ENCODE results near the gene WNT3.

The WNT3 gene

DNA sequence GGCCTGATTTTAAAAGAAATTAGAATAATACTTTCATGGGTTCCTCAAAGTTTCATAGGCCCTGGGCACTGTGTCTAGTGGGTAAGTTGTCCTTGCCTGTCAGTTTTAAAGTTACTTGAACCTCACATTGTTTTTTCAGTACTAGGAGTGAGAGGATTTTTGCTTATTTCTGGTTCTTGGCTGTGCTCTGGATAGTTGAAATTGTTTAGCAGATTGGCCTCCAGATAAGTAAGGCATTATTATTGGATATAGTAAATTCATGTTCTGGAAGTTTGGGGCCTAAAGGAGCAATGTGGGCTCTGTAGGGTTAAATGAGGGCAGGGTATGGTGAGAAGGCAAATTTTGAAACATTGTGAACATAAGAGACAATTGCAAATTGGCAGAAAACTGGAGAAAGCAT lies 78.5 kb downstream of the WNT3 start:
- no peak for DNase-seq (ENCODE audit: low read depth in 2 of 2, low spot score in 1 of 2)

DNA sequence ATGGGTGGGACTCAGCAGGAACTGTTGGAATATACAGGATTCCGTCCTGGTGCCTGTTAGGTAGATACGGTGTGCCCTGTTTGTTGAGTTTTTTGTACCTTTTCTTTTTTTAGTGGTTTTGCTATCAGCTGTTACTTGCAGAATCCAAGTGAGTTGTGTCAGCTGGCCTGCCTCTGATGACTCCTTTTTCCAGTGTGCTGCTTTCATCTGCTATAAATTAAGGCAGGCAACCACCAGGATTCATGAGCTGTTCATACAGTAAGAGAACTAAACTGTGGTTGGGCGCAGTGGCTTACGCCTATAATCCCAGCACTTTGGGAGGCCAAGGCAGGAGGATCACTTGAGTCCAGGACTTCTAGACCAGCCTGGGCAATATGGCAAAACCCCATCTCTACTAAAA lies 79.9 kb downstream of the WNT3 start:
- DNase-seq (ENCODE audit: low read depth in 2 of 2, low spot score in 1 of 2): no peak

DNA sequence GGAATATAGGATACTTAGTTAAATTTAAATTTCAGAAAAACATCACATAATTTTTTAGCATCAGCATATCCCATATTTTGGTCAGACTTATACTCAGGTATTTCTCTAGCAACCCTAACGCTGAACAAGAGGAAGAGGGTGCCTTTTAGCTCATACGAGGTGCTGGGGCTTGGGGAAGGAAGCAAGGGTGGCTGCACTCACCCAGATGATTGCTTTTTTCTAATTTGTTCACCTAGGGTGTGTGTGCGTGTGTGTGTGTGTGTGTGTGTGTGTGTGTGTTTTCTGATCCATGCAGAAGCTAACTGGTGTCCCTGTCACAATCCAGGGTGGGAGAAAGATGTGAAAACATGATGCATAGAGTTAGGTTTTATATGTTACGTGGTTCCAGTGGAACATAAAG lies 81.2 kb downstream of the WNT3 start:
- no peak for DNase-seq (ENCODE audit: low read depth in 2 of 2, low spot score in 1 of 2)

DNA sequence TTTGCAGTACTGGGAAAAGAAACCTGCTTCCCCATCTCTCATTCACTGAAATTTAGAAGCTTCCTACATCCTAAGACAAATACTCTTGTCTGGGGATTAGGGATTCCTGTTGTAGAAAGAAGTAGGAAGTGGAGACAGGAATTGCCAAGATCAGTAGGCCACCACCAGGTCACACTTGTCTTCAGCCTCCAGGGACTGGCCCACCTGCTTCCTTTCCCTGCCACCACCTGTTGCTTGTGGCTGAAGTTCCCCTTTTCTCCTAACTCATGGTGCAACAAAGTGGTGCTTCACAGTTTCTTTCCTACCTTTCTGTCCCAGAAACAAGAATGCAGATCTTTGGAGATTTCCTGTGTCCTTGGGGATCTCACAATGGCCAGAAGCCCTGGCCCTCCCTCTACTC lies 82.4 kb downstream of the WNT3 start:
- DNase-seq (ENCODE audit: low read depth in 2 of 2, low spot score in 1 of 2): no peak

DNA sequence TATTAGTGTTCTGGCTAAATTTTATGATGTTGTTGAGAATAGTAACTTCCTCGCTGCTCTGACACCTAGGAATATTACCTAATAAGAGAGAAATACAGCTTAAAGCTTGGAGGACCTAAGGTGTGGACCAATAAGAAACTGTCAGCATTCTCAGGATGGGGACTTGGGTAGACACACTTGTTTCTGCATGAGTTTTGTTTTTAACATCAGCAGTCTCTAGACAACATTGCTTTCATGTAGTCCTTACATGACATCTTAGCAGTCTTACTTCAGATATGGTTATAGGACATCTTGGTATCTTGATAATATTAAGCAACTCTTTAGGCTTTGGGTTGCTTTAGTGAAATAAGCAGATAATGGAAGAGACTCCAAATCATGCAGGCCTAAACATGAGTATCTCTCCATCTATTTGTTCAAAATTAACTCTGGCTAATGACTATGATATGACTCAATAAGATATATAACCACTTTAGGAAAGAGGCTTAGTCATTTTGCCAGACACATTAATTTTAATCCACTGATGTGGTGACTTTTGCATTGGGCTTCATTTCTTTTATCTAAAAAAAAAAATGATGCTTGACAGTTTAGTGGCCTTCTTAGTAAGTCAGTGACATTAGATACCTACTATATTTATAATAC lies 84.5 kb downstream of the WNT3 start:
- no peak for DNase-seq (ENCODE audit: low read depth in 2 of 2, low spot score in 1 of 2)

DNA sequence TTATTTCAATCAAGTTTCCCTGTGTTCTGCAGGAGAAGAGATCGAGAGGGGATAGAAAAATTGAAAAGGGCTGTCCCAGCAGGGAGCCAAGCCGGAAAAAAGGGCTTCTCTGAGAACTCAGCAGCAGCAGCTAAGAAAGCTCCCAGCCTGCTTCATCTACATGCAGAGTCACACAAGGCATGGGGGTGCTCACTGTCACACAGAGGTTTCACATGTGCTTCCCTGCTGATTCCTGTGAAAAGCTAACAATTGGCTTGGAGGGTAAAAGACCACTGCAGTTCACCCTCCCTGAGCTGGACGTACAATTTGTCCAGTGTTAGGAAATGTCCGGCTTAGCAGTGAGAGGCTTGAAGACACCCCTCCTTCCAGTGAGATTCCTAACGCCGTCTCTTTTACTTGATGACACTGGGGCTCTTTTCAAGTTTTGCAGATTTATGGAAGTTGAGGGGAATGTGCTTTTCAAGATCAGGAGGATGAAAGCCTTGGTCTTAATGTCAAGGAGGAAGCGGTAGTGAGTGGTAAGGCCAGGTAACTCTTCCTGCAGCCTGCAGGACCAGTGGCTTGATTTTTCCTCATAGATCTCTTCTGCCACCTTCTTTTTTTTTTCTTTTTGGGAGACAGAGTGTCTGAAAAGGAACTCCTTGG lies 85.6 kb downstream of the WNT3 start:
- DNase-seq (ENCODE audit: low read depth in 2 of 2, low spot score in 1 of 2): no peak

DNA sequence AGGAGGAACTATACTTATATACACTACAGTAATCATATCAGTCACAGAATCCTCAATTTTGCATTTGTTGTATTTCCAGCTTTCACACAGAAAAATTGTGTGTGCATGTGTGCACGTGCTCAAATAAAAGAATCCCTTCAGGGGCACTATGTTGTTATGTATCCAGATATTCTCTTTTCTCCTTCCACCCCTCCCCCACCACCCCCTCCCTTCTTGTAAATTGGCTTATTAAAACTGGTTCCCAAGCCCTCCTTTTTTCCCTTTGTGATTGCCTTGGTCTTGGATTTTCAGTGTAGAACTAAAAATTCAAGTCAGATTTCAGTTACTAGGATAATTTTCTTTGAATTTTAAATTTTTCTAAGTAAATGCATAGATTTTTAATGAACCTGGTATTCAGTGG lies 86.3 kb downstream of the WNT3 start:
- DNase-seq (ENCODE audit: low read depth in 2 of 2, low spot score in 1 of 2): no peak

DNA sequence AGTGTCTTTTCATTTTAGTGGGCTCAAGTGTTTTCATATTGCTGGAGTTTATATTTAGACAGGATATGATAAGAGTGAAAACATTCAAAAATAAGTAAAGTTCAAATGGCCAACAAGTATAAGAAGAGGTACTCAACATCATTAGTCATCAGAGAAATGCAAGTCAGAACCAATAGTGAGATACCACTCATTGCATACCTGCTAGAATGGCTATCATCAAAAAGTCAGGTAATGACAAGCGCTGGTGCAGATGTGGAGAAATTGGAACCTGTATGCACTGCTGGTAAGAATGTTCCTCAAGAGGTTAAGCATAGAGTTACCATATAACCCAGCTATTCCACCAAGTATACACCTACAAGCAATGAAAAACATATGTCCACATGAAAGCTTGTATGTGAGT lies 87.8 kb downstream of the WNT3 start:
- DNase-seq (ENCODE audit: low read depth in 2 of 2, low spot score in 1 of 2): no peak

DNA sequence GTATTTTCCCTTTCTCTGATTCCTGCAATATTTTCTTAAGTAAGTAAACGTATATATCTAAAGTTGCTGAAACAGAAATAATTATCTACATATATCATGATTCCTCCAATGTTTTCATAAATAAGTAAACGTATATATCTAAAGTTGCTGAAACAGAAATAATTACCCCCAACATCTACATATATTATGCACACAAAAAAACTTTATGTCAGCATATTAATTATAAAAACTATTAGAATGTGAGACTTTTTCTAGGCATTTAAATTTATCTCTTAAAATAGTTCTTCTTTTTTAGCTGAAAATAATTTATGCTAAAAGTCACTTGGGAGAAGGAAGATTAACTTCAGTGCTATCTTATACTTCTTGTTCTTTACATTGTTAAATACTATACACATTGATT lies 88.5 kb downstream of the WNT3 start:
- no peak for DNase-seq (ENCODE audit: low read depth in 2 of 2, low spot score in 1 of 2)

DNA sequence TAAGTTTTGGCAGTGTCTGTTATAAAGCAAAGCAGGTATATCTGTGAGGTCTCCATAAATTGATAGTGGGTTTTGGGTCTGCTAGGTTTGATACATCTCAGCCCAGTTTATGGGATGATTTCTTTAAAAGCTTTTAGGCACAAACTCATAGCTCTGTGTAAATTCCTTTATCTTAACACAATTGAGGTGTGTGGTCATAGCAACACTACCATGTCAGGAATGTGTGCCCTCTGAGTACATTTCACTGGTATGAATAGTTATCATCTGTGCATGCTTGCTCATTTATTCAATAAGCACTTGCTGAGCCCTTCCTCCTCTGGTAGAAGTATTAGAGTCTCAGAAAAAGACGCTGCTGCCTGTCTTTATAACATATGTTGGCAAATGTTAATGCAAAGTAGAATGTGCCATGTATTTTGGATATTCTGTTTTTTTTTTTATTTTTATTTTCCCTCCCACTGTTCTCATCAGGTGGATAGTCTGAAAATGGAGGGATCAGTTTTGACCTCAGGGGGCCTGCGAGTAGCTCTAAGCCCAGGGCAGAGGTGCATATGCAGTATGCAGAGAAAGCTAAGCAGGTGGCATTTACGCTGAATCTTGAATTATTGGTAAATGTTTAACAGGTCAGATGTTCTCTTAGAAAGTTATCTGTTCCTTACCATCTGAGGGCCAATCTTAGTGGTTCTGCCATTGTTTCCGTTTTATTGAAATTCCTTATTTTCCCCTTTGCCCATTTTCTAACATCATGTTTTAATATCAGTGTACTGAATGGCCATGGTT lies 90.7 kb downstream of the WNT3 start:
- DNase-seq (ENCODE audit: low read depth in 2 of 2, low spot score in 1 of 2): no peak

DNA sequence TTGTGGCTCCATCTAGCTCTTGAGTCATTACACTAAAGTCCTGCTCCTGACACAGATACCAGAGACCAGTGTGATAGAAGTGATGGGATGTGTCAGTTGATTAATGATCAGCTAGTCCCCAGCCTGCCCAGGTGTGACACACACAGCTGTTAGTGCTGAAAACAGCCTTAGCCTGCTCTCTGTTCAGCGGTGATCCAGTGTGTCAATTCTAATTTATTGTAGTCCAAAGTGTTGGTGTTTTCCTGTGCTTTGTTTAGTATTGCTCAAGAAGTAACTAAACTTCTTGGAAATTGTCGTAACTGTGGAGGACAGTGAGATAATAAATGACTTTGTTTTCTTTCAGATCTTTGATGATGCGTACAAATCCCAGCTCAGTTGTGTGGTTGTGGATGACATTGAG lies 92.3 kb downstream of the WNT3 start:
- DNase-seq (ENCODE audit: low read depth in 2 of 2, low spot score in 1 of 2): no peak

DNA sequence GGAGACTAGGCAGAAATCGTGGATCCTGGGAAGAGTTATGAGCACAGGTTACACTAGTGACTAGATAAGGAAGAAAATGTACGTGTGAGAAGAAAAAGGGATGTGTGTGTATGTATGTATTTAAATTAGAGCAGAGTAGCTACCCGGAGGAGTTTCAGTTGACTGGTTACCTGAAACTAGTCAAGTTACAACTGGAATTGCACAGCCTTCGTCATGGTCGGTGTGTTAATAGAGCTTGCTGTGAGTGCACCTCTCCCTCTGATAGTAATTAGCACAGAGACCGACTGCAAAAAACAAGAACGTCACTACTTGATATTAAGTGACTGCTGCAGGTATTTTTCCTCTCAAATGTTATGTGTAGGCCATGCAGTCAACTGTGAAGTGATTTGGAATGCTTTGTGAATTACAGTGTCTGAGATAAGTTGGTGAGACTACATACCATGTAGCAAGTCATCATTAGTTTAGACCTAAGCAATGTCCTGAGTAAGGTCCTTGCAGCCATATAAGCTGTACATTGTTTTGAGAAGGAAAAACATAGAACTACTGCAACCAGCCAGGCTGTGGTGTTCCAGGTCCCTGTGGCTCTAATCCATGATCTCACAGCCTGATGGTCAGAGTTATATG lies 95.7 kb downstream of the WNT3 start:
- DNase-seq (ENCODE audit: low read depth in 2 of 2, low spot score in 1 of 2): no peak

DNA sequence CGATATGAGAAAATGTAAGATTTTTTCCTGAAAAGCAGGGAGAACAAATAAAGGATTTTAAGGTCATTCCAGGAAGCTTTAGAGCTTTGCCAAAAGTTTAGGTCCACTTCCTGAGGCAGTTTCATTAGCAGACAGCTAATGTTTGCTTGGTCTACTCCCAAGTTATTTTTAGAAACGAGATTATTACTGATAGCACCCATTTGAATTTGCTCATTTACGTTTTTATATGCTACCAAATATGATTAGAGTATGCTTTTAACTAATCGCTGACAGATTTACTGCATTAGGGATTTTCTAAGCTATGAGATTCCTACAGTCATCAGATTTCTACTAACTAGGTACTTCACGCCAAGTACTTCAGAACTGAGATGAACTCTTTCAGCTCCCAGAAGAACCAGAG lies 98.1 kb downstream of the WNT3 start:
- no peak for DNase-seq (ENCODE audit: low read depth in 2 of 2, low spot score in 1 of 2)

DNA sequence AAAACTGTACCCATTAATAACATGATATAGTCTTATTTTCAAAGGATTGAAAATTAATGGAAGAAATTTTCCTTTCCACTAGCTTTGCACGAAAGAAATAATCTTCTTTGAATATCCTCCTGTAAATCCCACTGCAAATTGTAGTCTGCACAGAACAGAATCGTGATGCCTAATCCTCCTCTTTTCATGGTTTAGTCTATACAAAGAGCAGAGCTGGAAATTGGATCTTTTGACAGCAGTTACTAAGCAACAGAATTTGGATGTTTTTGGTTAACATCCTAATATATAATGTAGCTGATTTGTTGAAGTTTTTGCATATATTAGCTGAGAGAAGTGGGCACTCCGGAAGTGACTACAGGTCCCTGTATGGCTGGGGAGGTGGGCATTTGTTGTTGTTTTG lies 98.6 kb downstream of the WNT3 start:
- DNase-seq (ENCODE audit: low read depth in 2 of 2, low spot score in 1 of 2): no peak

DNA sequence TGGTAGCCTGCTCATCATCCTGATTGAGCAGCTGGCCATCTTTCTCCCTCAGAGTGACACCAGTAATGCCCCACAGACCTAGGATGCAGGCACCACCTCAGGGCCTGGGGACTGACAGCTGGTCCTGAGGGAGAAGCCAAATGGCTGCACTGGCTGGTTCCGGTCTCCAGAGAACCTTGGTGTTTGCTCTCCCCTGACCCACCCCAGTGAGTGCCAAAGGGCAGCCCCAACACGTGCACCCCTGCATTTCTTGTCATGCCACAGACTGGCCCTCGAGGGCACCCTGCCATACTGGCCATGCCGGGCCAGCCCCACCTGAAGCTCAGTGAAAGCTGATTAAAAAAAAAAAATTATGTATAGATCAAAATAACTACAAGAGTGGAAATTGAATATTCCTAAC lies 100.5 kb downstream of the WNT3 start:
- DNase-seq (ENCODE audit: low read depth in 2 of 2, low spot score in 1 of 2): no peak
